Mesothelial cell of epicardium (in vitro differentiated cells): ENCODE data around the gene MAMLD1. TPM values are rescaled to one million over a fixed set of nuclear protein-coding genes. Genes with fewer than 3 reads are reported as not detected.
A peak's percentile ranks its signal among the peaks of the same experiment; 100 is the strongest.

Experiments used
- DNase-seq, 2 experiments: peaks; one replicate each; pipeline ENCODE4 v3.0.0; 2021; ENCODE audit warnings: low spot score in 2 of 2; ENCODE audit not compliant: unreplicated experiment in 2 of 2
- H3K27ac Mint-ChIP-seq: 2 replicates; pipeline ENCODE4 v1.8.0; 2021; ENCODE audit warnings: mixed read lengths
- H3K27me3 Mint-ChIP-seq: 2 replicates; pipeline ENCODE4 v1.8.0; 2021; ENCODE audit warnings: low read depth, mixed read lengths
- H3K36me3 Mint-ChIP-seq: 2 replicates; pipeline ENCODE4 v1.8.0; 2021; ENCODE audit warnings: mixed read lengths
- H3K4me1 Mint-ChIP-seq: 2 replicates; pipeline ENCODE4 v1.8.0; 2021; ENCODE audit warnings: mixed read lengths
- H3K4me3 Mint-ChIP-seq: 2 replicates; pipeline ENCODE4 v1.8.0; 2021; ENCODE audit warnings: mild to moderate bottlenecking, moderate library complexity, mixed read lengths
- H3K9me3 Mint-ChIP-seq: 2 replicates; pipeline ENCODE4 v1.8.0; 2021; ENCODE audit warnings: mixed read lengths
- CTCF ChIP-seq: fragments of 200-600 bp; sonication (generic); IDR thresholded peaks from one replicate; pipeline ENCODE4 v1.5.0; 2021; ENCODE audit warnings: antibody characterized with exemption; ENCODE audit not compliant: unreplicated experiment
- total RNA-seq: library from RNA; stranded (reverse); gene quantifications from 3 replicates; pipeline ENCODE4 v1.2.1, GENCODE V29; 2021

Gene MAMLD1
- total RNA-seq = 0.93 to 1.4 TPM (median 1.2 TPM) in 3 replicates

- H3K27ac Mint-ChIP-seq = no peak within 1 kb of the TSS
- H3K36me3 Mint-ChIP-seq = no peaks in the 10 kb centered on the region
- peak in 1 of 2 experiments; percentile 48 for DNase-seq
- peaks cover 16% of the 10 kb centered on the region for H3K4me1 Mint-ChIP-seq
- H3K4me3 Mint-ChIP-seq = peak within 1 kb of the TSS; percentile 64
- TF ChIP-seq CTCF = no peak
- H3K9me3 Mint-ChIP-seq = no peaks in the 10 kb centered on the region
- H3K27me3 Mint-ChIP-seq = peaks cover 77% of the 10 kb centered on the region
Observed at GRCh38 chrX:150362599-150363481, at the start of gene MAMLD1. TSS of gene MAMLD1 (plus strand) at chrX:150363317. CDS start at chrX:150445517, 82,200 bp downstream.

GRCh38 chrX:150313514-150313913 lies 49.6 kb upstream of the MAMLD1 start:
- no peaks in the 10 kb centered on the region for H3K36me3 Mint-ChIP-seq
- H3K4me1 Mint-ChIP-seq = peaks cover 14% of the 10 kb centered on the region
- H3K4me3 Mint-ChIP-seq = no peak overlapping the region
- no peak for TF ChIP-seq CTCF
- peaks cover 44% of the 10 kb centered on the region for H3K9me3 Mint-ChIP-seq
- DNase-seq = no peak
- H3K27ac Mint-ChIP-seq = no peak overlapping the region
- peaks cover 4% of the 10 kb centered on the region for H3K27me3 Mint-ChIP-seq

GRCh38 chrX:150314186-150314585 lies 48.9 kb upstream of the MAMLD1 start:
- Mint-ChIP-seq H3K4me1 (peaks cover 14% of the 10 kb centered on the region), H3K36me3 (no peaks in the 10 kb centered on the region), H3K27me3 (peaks cover 4% of the 10 kb centered on the region), H3K27ac (no peak overlapping the region), H3K4me3 (no peak overlapping the region), H3K9me3 (peaks cover 39% of the 10 kb centered on the region)
- no peak for DNase-seq
- TF ChIP-seq CTCF = no peak

GRCh38 chrX:150316564-150316963 lies 46.6 kb upstream of the MAMLD1 start:
- Mint-ChIP-seq H3K36me3 (no peaks in the 10 kb centered on the region), H3K4me3 (no peak overlapping the region), H3K27me3 (peaks cover 4% of the 10 kb centered on the region), H3K4me1 (peaks cover 14% of the 10 kb centered on the region), H3K27ac (no peak overlapping the region), H3K9me3 (peaks cover 30% of the 10 kb centered on the region)
- no peak for TF ChIP-seq CTCF
- DNase-seq = no peak

GRCh38 chrX:150323020-150323419 lies 40.1 kb upstream of the MAMLD1 start:
- DNase-seq = no peak
- TF ChIP-seq CTCF = no peak
- Mint-ChIP-seq H3K4me3 (no peak overlapping the region), H3K4me1 (peaks cover under 1% of the 10 kb centered on the region), H3K27me3 (peaks cover 5% of the 10 kb centered on the region), H3K36me3 (no peaks in the 10 kb centered on the region), H3K9me3 (peaks cover 38% of the 10 kb centered on the region), H3K27ac (no peak overlapping the region)
